ENCODE data around the gene MKLN1. TPM values are rescaled to one million over a fixed set of nuclear protein-coding genes. Genes with fewer than 3 reads are reported as not detected.

Gene MKLN1
- total RNA-seq, 1 experiment from 2014 or later, result 48.5 TPM

DNA sequence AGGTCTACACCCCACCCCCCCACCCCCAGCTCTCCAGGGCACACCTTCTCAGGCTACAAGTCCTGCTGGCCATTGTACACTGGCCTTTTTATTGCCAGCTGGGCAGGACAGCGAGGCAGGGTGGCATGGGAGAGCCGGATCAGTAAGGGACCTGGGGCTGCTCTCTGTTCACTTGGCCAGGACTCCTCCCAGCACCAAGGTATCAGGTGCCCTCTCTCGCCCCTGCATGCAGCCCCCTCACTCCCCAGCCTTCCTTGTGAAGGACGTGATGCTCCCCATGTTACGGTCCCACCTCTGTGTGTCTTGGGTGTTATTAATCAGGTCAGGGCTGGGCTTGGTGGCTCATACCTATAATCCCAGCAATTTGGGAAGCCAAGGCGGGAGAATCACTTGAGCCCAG is 202.5 kb downstream of the MKLN1 start:
- no peak overlapping the region for H2AFZ ChIP-seq (ENCODE audit: low read depth, low read length, poor library complexity, severe bottlenecking)
- H3K27ac ChIP-seq (ENCODE audit: low read depth, low read length), result no peak overlapping the region
- ATAC-seq (no peak), DNase-seq (ENCODE audit: low read depth, low spot score) (no peak)
- no peaks in the 10 kb centered on the region for H3K9me2 ChIP-seq (ENCODE audit: insufficient read depth)
- no peaks in the 10 kb centered on the region for H3K36me3 ChIP-seq (ENCODE audit: control insufficient read depth in 1 of 2, insufficient read depth in 2 of 2, low read length in 2 of 2)
- no TSS peak for BruUV-seq (replicated peaks)
- H3K4me2 ChIP-seq (ENCODE audit: low read length), result no peak overlapping the region
- intact Hi-C loops (cut with micrococcal nuclease), result no loop called here
- ChIA-PET CTCF (no interaction called here), RAD21 (ENCODE audit: low non-redundant PET in 1 of 2, low total read pairs in 2 of 2, uncharacterized antibody in 2 of 2, unreplicated experiment in 2 of 2) (no interaction called here), POLR2A (no interaction called here)
- no peak overlapping the region for H3K9ac ChIP-seq (ENCODE audit: low read length)
- no peaks in the 10 kb centered on the region for H3K9me3 ChIP-seq (ENCODE audit: control insufficient read depth in 1 of 2, insufficient read depth in 1 of 2, low read depth in 1 of 2, low read length in 2 of 2)
- H3K4me1 ChIP-seq (ENCODE audit: control insufficient read depth in 1 of 2, insufficient read depth in 2 of 2, low read length in 2 of 2), result no peaks in the 10 kb centered on the region
- peaks cover 3% of the 10 kb centered on the region; the same call in 1 of the 2 replicates for H3K79me2 ChIP-seq (ENCODE audit: insufficient read depth, low read length)
- no peaks in the 10 kb centered on the region for H4K20me1 ChIP-seq (ENCODE audit: insufficient read depth)
- H3K27me3 ChIP-seq (ENCODE audit: insufficient read depth, low read length), result no peaks in the 10 kb centered on the region
- TF ChIP-seq CEBPB (IDR thresholded peaks at IDR 0.05; ENCODE audit: low read depth), result no peak
- no peak for TF ChIP-seq RAD21 (IDR thresholded peaks at IDR 0.05; ENCODE audit: low read depth)
- TF ChIP-seq EZH2 (IDR thresholded peaks at IDR 0.05), result no peak
- no peak for TF ChIP-seq JUND (IDR thresholded peaks at IDR 0.05)
- no peak for TF ChIP-seq SRF (IDR thresholded peaks at IDR 0.05; ENCODE audit: low read depth)
- no peak for TF ChIP-seq EZH2phosphoT487 (IDR thresholded peaks at IDR 0.05; ENCODE audit: borderline replicate concordance)
- no peak overlapping the region for H3K4me3 ChIP-seq (replicated peaks in 1 of 2; ENCODE audit: low read depth in 1 of 2, low read length in 2 of 2)

DNA sequence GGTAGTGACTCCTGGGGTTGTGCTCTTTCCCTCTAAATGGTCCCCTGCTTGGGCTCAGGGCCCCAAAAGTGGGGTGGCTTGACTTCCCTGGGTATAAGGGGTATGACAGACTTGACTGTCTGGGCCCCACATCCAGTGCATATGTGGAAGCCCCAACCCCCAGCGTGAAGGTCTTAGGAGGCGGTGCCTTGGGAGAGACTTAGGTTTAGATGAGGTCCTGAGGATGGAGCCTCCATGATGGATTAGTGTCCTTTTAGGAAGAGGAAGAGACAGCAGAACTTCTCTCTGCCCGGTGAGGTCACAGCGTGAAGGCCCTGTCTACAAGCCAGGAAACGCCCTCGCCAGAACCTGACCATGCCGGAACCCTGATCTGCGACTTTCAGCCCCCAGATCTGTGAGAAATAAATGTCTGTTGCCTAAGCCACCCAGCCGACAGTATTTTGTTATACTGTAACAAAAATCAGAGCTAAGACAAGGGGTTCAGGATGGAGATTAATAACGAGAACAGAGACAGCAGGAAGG is 205.0 kb downstream of the MKLN1 start:
- H3K9me3 ChIP-seq (ENCODE audit: control insufficient read depth in 1 of 2, insufficient read depth in 1 of 2, low read depth in 1 of 2, low read length in 2 of 2), result no peaks in the 10 kb centered on the region
- intact Hi-C loops (cut with micrococcal nuclease), result no loop called here
- no peak overlapping the region for H3K27ac ChIP-seq (ENCODE audit: low read depth, low read length)
- H3K4me1 ChIP-seq (ENCODE audit: control insufficient read depth in 1 of 2, insufficient read depth in 2 of 2, low read length in 2 of 2), result peaks cover 15 to 16% of the 10 kb centered on the region in 2 experiments
- ChIA-PET POLR2A (no interaction called here), RAD21 (ENCODE audit: low non-redundant PET in 1 of 2, low total read pairs in 2 of 2, uncharacterized antibody in 2 of 2, unreplicated experiment in 2 of 2) (no interaction called here), CTCF (no interaction called here)
- BruUV-seq (replicated peaks), result no TSS peak
- ATAC-seq (no peak), DNase-seq (ENCODE audit: low read depth, low spot score) (no peak)
- no peaks in the 10 kb centered on the region for H3K27me3 ChIP-seq (ENCODE audit: insufficient read depth, low read length)
- no peak overlapping the region for H3K4me3 ChIP-seq (replicated peaks in 1 of 2; ENCODE audit: low read depth in 1 of 2, low read length in 2 of 2)
- H3K9me2 ChIP-seq (ENCODE audit: insufficient read depth), result no peaks in the 10 kb centered on the region
- no peaks in the 10 kb centered on the region for H3K36me3 ChIP-seq (ENCODE audit: control insufficient read depth in 1 of 2, insufficient read depth in 2 of 2, low read length in 2 of 2)
- H4K20me1 ChIP-seq (ENCODE audit: insufficient read depth), result no peaks in the 10 kb centered on the region
- H3K79me2 ChIP-seq (ENCODE audit: insufficient read depth, low read length), result peaks cover 4% of the 10 kb centered on the region; the same call in 1 of the 2 replicates
- H3K4me2 ChIP-seq (ENCODE audit: low read length), result no peak overlapping the region
- no peak overlapping the region for H3K9ac ChIP-seq (ENCODE audit: low read length)
- H2AFZ ChIP-seq (ENCODE audit: low read depth, low read length, poor library complexity, severe bottlenecking), result no peak overlapping the region
- TF ChIP-seq EZH2phosphoT487 (IDR thresholded peaks at IDR 0.05; ENCODE audit: borderline replicate concordance) (no peak), JUND (IDR thresholded peaks at IDR 0.05) (no peak), ZNF274 (IDR thresholded peaks at IDR 0.05; ENCODE audit: low read depth, low read length) (no peak), EZH2 (IDR thresholded peaks at IDR 0.05) (no peak), POLR2AphosphoS5 (IDR thresholded peaks at IDR 0.05; ENCODE audit: low read depth, low read length) (no peak), POLR2A (IDR thresholded peaks at IDR 0.05; ENCODE audit: borderline replicate concordance, extremely low read depth, insufficient read depth, insufficient read length) (no peak), ZFX (IDR thresholded peaks at IDR 0.05) (no peak)
- TF ChIP-seq, protein P1, sequence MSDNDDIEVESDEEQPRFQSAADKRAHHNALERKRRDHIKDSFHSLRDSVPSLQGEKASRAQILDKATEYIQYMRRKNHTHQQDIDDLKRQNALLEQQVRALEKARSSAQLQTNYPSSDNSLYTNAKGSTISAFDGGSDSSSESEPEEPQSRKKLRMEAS (IDR thresholded peaks at IDR 0.05), result no peak
- TF ChIP-seq, protein P2, sequence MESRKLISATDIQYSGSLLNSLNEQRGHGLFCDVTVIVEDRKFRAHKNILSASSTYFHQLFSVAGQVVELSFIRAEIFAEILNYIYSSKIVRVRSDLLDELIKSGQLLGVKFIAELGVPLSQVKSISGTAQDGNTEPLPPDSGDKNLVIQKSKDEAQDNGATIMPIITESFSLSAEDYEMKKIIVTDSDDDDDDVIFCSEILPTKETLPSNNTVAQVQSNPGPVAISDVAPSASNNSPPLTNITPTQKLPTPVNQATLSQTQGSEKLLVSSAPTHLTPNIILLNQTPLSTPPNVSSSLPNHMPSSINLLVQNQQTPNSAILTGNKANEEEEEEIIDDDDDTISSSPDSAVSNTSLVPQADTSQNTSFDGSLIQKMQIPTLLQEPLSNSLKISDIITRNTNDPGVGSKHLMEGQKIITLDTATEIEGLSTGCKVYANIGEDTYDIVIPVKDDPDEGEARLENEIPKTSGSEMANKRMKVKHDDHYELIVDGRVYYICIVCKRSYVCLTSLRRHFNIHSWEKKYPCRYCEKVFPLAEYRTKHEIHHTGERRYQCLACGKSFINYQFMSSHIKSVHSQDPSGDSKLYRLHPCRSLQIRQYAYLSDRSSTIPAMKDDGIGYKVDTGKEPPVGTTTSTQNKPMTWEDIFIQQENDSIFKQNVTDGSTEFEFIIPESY (IDR thresholded peaks at IDR 0.05; ENCODE audit: extremely low read depth, insufficient replicate concordance, low read length), result no peak
- TF ChIP-seq, protein P3, sequence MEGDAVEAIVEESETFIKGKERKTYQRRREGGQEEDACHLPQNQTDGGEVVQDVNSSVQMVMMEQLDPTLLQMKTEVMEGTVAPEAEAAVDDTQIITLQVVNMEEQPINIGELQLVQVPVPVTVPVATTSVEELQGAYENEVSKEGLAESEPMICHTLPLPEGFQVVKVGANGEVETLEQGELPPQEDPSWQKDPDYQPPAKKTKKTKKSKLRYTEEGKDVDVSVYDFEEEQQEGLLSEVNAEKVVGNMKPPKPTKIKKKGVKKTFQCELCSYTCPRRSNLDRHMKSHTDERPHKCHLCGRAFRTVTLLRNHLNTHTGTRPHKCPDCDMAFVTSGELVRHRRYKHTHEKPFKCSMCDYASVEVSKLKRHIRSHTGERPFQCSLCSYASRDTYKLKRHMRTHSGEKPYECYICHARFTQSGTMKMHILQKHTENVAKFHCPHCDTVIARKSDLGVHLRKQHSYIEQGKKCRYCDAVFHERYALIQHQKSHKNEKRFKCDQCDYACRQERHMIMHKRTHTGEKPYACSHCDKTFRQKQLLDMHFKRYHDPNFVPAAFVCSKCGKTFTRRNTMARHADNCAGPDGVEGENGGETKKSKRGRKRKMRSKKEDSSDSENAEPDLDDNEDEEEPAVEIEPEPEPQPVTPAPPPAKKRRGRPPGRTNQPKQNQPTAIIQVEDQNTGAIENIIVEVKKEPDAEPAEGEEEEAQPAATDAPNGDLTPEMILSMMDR (IDR thresholded peaks at IDR 0.05 in 2 of 3, conservative IDR thresholded peaks at IDR 0.05 in 1 of 3; ENCODE audit: borderline replicate concordance in 1 of 3, insufficient read depth in 1 of 3, low read depth in 2 of 3, low read length in 2 of 3), result no peak

Measured in HCT116 (cell line).